GM23248 (cell line): ENCODE measurements around the gene GPC1.

Source experiments
- EZH2 ChIP-seq: fragments of 200-600 bp; sonication (generic); IDR thresholded peaks from 2 replicates; pipeline ENCODE4 v1.6.1; 2018; ENCODE audit warnings: antibody characterized with exemption, mild to moderate bottlenecking; ENCODE audit not compliant: insufficient read depth, poor library complexity, severe bottlenecking
- EZH2phosphoT487 ChIP-seq: fragments of 200-600 bp; sonication (generic); IDR thresholded peaks from 2 replicates; pipeline ENCODE4 v1.6.1; 2018; ENCODE audit warnings: antibody characterized with exemption, moderate library complexity, mild to moderate bottlenecking, low read depth; ENCODE audit not compliant: insufficient read depth

- TF ChIP-seq EZH2 (no peak), EZH2phosphoT487 (no peak)
Measured at GRCh38 chr2:240479111-240479501, 43.6 kb downstream of the GPC1 start.
